Gastroesophageal sphincter (tissue), 4 donors: Measurements from ENCODE around the gene CDC42EP4. TPM values are rescaled to one million over a fixed set of nuclear protein-coding genes. Genes with fewer than 3 reads are reported as not detected.

Experiments
- ATAC-seq: fragments of 150-250 bp; one replicate; pipeline ENCODE4 v1.9.1; 2016; ENCODE audit warnings: mild to moderate bottlenecking, moderate library complexity
- H3K27ac ChIP-seq, 4 donors: fragments of 200-600 bp; sonication (generic) in 3 of 4; 1 replicate in 3 of 4; 2 replicates in 1 of 4; pipeline ENCODE4 v1.5.1; 2016 to 2019
- H3K27me3 ChIP-seq: fragments of 200-600 bp; sonication (generic); one replicate; pipeline ENCODE4 v1.5.1; 2019
- H3K36me3 ChIP-seq, 2 donors: fragments of 200-600 bp; sonication (generic); one replicate each; pipeline ENCODE4 v1.5.1; 2019; ENCODE audit warnings: control low read depth in 1 of 2
- H3K4me1 ChIP-seq, 3 donors: fragments of 200-600 bp; sonication (generic); 1 replicate in 2 of 3; 2 replicates in 1 of 3; pipeline ENCODE4 v1.5.1; 2016 to 2019; ENCODE audit warnings: control low read depth in 2 of 3
- H3K4me3 ChIP-seq, 2 donors: fragments of 200-600 bp; sonication (generic); one replicate each; pipeline ENCODE4 v1.5.1; 2019; ENCODE audit warnings: mild to moderate bottlenecking in 1 of 2, moderate library complexity in 1 of 2
- H3K9me3 ChIP-seq, 3 donors: fragments of 200-600 bp; sonication (generic); one replicate each; pipeline ENCODE4 v1.5.1; 2017 to 2019; ENCODE audit warnings: control low read depth in 2 of 3
- CTCF ChIP-seq, 4 experiments: fragments of 200-600 bp in 2 of 4; fragments of 450-650 bp in 2 of 4; sonication (generic) in 1 of 4; IDR thresholded peaks; one replicate each; pipeline ENCODE4 v1.5.1; 2017 to 2019; ENCODE audit warnings: antibody characterized with exemption in 4 of 4, mild to moderate bottlenecking in 2 of 4, moderate library complexity in 2 of 4
- EP300 ChIP-seq: sonication (generic); formaldehyde crosslinking; IDR thresholded peaks from one replicate; pipeline ENCODE4 v1.6.1; 2017; ENCODE audit warnings: antibody characterized with exemption, mild to moderate bottlenecking
- POLR2A ChIP-seq, 2 donors: fragments of 450-650 bp; IDR thresholded peaks; one replicate each; pipeline ENCODE4 v1.6.1; 2017; ENCODE audit warnings: antibody characterized with exemption in 2 of 2, mild to moderate bottlenecking in 2 of 2, moderate library complexity in 1 of 2
- POLR2AphosphoS5 ChIP-seq: sonication (generic); formaldehyde crosslinking; IDR thresholded peaks from one replicate; pipeline ENCODE4 v1.6.1; 2017; ENCODE audit warnings: antibody characterized with exemption
- WGBS, 2 donors: methylation state at CpG; one replicate each; pipeline ENCODE4 v1.1.5; 2018; ENCODE audit warnings: low coverage in 1 of 2; 5-methylcytosine and 5-hydroxymethylcytosine counted together
- total RNA-seq, 4 donors: library from RNA; depleted of rRNA; stranded (reverse); fragments of >200 nt; gene quantifications; one replicate each; pipeline ENCODE4 v1.1.0, GENCODE V29; 2016

CDC42EP4 gene
- total RNA-seq, 4 donors from 2014 or later, result 69.4 to 106 (median 73.0) TPM

GRCh38 chr17:73354423-73355284, 42.9 kb upstream of the CDC42EP4 start:
- Histone ChIP-seq H3K36me3 (no peaks in the 10 kb centered on the region), H3K9me3 (no peaks in the 10 kb centered on the region), H3K4me3 (no peak overlapping the region), H3K27me3 (no peaks in the 10 kb centered on the region), H3K27ac (no peak overlapping the region), H3K4me1 (peaks cover 0 to 35% (median 9%) of the 10 kb centered on the region in 3 donors)
- no peak for TF ChIP-seq EP300
- TF ChIP-seq POLR2AphosphoS5, result no peak
- no peak for TF ChIP-seq POLR2A (IDR thresholded peaks at IDR 0.05)
- no peak for TF ChIP-seq CTCF (IDR thresholded peaks at IDR 0.05)
- no peak for ATAC-seq
- WGBS, 2 donors, result 100% methylated on average over 9 of the region's 21 CpGs; no CpG with 5 or more reads in 1 of the 2 donors

GRCh38 chr17:73352261-73352660, 40.5 kb upstream of the CDC42EP4 start:
- Histone ChIP-seq H3K36me3 (no peaks in the 10 kb centered on the region), H3K27me3 (no peaks in the 10 kb centered on the region), H3K27ac (no peak overlapping the region), H3K4me1 (peaks cover 0 to 48% (median 16%) of the 10 kb centered on the region in 3 donors), H3K9me3 (no peaks in the 10 kb centered on the region), H3K4me3 (no peak overlapping the region)
- WGBS, 2 donors, result no CpG with 5 or more reads among the region's 13 CpGs
- ATAC-seq, result no peak
- no peak for TF ChIP-seq CTCF (IDR thresholded peaks at IDR 0.05)
- TF ChIP-seq POLR2A (IDR thresholded peaks at IDR 0.05), result no peak
- TF ChIP-seq EP300, result no peak
- no peak for TF ChIP-seq POLR2AphosphoS5

- ATAC-seq, result no peak
- no peak overlapping the region for H3K4me3 ChIP-seq
- WGBS, 2 donors, result 70 to 100% methylated on average over 1 to 2 of the region's 3 CpGs
- H3K27me3 ChIP-seq, result no peaks in the 10 kb centered on the region
- H3K27ac ChIP-seq, result no peak overlapping the region
- no peak for TF ChIP-seq POLR2AphosphoS5
- TF ChIP-seq EP300, result no peak
- no peak for TF ChIP-seq POLR2A (IDR thresholded peaks at IDR 0.05)
- no peak for TF ChIP-seq CTCF (IDR thresholded peaks at IDR 0.05)
- H3K4me1 ChIP-seq, result peaks cover 0 to 48% (median 15%) of the 10 kb centered on the region in 3 donors
- H3K36me3 ChIP-seq, result no peaks in the 10 kb centered on the region
- H3K9me3 ChIP-seq, result no peaks in the 10 kb centered on the region
These were observed 40.0 kb upstream of the CDC42EP4 start for GRCh38 chr17:73351764-73352163.

GRCh38 chr17:73350864-73351263, 39.1 kb upstream of the CDC42EP4 start:
- WGBS, 2 donors, result 96 to 98% methylated on average over 3 to 4 of the region's 5 CpGs
- Histone ChIP-seq H3K4me3 (no peak overlapping the region), H3K27ac (no peak overlapping the region), H3K27me3 (no peaks in the 10 kb centered on the region), H3K4me1 (peaks cover 0 to 40% (median 8%) of the 10 kb centered on the region in 3 donors), H3K36me3 (no peaks in the 10 kb centered on the region), H3K9me3 (no peaks in the 10 kb centered on the region)
- ATAC-seq, result no peak
- no peak for TF ChIP-seq EP300
- TF ChIP-seq POLR2A (IDR thresholded peaks at IDR 0.05), result no peak
- no peak for TF ChIP-seq CTCF (IDR thresholded peaks at IDR 0.05)
- no peak for TF ChIP-seq POLR2AphosphoS5

- no peaks in the 10 kb centered on the region for H3K9me3 ChIP-seq
- H3K4me1 ChIP-seq, result peaks cover 0 to 34% (median 8%) of the 10 kb centered on the region in 3 donors
- H3K36me3 ChIP-seq, result no peaks in the 10 kb centered on the region
- peak overlapping the region in 3 of 4 donors; percentile 61 to 71 (median 68) for H3K27ac ChIP-seq
- TF ChIP-seq EP300, result no peak
- TF ChIP-seq CTCF (IDR thresholded peaks at IDR 0.05), result no peak
- no peak for TF ChIP-seq POLR2AphosphoS5
- no peak for TF ChIP-seq POLR2A (IDR thresholded peaks at IDR 0.05)
- 66 to 89% methylated on average over 8 to 9 of the region's 9 CpGs for WGBS, 2 donors
- H3K27me3 ChIP-seq, result no peaks in the 10 kb centered on the region
- ATAC-seq, result no peak
- no peak overlapping the region for H3K4me3 ChIP-seq
These were observed 37.8 kb upstream of the CDC42EP4 start for GRCh38 chr17:73349647-73350046.
